ENCODE data around the gene MC1R.
A peak's percentile ranks its signal among the peaks of the same experiment; 100 is the strongest.

The MC1R gene

GRCh38 chr16:89895482-89896250, 23.0 kb upstream of the MC1R start:
- no peak for DNase-seq (ENCODE audit: low read depth in 2 of 2)

DNA sequence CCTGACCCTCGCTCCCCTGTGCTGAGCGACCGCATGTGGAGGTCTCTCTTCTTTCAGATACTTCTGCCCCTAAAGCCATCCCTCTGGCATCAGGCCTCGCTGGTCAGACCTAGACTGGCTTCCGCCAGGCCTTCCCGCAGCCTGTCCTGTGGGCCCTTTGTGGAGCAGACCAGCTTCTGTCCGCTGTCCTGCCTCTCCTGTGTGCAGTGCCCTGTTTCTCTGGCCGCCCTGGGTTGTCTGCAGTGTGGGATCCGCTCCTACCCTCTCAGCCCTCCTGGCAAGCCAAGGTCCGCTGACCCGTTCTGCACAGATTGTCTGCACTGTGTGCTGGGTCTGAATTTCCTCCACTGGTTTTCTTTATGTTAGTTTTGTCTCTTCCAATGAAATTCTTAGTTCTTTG, 21.5 kb upstream of the MC1R start:
- DNase-seq (ENCODE audit: low read depth in 2 of 2) = no peak

- no peak for DNase-seq (ENCODE audit: low read depth in 2 of 2)
Observed at GRCh38 chr16:89898201-89898967, 20.3 kb upstream of the MC1R start.

- no peak for DNase-seq (ENCODE audit: low read depth in 2 of 2)
Observed at GRCh38 chr16:89899879-89900481, 18.7 kb upstream of the MC1R start.

DNA sequence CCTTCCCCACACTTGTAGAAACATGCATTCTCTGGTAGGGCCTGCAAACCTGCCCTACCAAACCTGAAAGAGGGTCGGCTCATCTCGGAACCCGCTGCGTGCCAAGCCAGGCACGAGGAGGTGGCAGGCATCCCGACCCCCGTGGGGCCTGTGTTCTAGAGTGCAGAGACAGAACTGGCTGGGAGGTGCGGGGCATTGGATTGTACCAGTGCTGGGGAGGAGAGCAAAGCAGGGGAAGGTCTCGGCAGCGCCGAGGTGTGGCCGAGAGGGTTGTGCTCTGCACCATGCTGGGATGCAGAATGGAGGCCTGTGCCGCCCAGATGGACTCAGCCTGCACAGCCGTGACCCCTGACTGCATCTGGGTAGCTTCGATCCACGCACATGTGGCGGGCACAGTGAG, 17.8 kb upstream of the MC1R start:
- no peak for DNase-seq (ENCODE audit: low read depth in 2 of 2)

DNA sequence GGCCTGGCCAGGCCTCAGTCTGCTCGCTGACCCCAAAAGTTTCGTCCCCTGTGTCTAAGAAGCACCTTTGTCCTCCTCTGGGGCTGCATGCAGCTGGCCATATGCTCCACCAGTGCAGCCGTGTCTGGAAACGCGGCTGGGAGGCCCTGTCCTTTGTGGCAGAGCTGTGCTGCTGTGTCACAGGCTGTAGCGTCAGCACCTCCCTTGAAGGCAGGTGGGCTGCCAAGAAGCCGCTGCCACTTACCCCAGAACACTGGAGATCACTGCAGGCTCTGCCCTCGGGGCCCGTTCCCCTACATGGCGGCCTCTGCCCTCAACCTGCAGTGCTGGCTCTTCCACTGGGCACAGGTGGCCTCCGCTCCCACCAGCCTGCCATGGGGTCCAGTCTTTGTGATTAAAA, 15.7 kb upstream of the MC1R start:
- DNase-seq (ENCODE audit: low read depth in 2 of 2) = no peak

DNA sequence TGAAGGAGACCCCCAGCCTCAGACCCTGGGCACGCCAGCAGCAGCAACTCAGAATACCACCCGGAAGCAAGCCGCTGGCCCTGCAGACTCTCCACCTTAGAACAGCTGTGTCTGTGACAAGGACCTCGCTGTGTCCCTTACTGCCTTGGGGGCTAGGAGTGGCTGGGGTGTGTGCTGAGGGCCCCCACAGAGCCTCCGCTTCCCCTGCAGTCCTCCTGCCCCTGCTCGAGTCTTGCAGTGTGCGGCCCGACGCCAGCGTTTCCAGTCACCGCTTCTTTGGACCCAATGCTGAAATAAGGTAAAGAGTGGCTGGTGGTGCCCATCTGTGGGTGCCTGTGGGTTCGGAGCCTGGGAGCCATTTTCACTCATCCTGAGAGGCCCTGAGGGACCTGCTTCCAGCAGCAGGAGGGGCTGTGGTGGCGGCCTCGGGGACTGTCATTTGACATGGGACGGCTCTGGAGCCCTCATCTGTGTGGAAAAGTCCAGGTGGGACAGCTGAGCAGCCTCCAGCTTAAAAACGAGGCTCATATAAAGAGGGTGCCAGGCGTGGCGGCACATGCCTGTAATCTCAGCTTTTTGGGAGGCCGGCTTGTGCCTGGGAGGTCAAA, 14.7 kb upstream of the MC1R start:
- no peak for DNase-seq (ENCODE audit: low read depth in 2 of 2)

- no peak for DNase-seq (ENCODE audit: low read depth in 2 of 2)
Observed at GRCh38 chr16:89904606-89905510, 13.8 kb upstream of the MC1R start.

- DNase-seq (ENCODE audit: low read depth in 2 of 2) = no peak
Observed at GRCh38 chr16:89905511-89906139, 13.0 kb upstream of the MC1R start.

GRCh38 chr16:89906140-89907025, 12.3 kb upstream of the MC1R start:
- no peak for DNase-seq (ENCODE audit: low read depth in 2 of 2)

DNA sequence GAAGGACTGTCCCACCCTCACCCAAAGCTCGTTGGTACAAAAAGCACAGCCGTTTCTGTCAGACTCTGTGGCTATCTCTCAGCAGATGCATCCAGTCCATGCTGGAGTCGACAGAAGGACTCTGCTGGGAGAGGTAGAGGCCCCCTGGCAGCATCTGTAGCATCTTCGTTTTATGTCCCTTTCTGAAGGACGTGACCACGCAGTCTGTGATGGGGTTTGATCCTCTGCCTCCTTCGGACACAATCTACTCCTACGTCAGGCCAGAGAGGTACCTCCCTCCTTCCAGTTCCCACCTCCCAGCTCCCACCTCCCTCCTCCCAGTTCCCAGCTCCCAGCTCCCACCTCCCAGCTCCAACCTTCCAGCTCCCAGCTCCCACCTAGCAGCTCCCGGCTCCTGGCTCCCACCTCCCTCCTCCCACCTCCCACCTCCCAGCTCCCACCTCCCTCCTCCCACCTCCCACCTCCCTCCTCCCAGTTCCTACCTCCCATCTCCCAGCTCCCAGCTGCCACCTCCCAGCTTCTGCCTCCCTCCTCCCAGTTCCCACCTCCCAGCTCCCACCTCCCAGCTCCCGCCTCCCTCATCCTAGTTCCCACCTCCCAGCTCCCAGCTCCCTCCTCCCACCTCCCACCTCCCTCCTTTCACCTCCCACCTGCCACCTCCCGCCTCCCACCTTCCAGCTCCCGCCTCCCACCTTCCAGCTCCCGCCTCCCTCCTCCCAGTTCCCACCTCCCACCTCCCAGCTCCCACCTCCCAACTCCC, 11.4 kb upstream of the MC1R start:
- no peak for DNase-seq (ENCODE audit: low read depth in 2 of 2)

DNA sequence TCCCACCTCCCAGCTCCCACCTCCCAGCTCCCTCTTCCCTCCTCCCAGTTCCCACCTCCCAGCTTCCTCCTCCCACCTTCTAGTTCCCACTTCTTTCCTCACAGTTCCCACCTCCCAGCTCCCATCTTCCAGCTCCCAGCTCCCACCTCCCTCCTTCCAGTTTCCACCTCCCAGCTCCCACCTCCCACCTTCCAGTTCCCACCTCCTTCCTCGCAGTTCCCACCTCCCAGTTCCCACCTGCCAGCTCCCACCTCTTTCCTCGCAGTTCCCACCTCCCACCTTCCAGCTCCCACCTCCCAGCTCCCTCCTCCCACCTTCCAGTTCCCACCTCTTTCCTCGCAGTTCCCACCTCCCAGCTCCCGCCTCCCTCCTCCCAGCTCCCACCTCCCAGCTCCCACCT, 10.4 kb upstream of the MC1R start:
- DNase-seq (ENCODE audit: low read depth in 2 of 2) = no peak

DNA sequence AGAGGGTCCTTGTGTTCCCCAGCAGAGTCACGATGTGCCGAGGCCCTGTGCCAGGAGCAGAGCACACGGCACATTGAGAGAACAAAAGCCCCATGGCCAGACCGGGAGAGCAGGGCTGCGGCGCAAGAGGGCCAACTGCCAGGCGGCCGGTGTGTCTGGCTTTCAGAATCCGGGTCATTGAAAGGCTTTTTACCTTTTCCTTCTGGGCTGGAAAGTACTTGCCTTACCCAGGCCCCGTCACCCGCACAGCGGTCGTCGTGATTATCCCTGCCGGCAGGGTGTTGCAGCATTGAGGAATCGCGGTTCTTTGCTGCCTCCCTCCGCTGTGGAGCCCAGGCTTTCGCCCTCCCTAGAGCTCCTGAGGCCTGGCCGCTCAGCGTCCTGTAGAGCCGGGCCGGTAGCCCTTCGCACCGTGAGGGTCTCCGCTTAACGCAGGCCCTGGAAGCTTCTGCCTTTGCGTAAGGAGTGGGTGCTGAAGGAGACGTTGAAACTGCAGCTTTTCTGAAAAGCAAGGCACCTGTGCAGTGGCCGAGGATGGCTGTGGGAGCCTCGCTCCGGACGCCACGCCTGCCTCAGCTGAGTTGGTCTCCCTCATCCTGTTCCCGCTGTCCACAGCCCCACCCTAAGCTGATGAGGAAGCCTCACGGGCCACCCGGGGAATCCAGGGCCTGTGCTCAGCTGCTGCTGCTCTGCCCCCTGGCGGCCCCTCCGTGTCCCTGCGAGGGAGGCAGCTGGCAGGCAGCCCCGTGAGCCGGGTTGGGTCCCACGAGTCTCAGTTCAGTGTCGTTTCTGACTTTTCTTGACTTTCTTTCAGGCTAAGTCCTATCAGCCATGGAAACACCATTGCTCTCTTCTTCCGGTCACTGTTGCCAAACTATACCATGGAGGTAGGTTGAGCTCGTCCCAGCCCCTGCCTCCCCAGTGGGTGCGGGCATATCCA, 8.6 kb upstream of the MC1R start:
- DNase-seq (ENCODE audit: low read depth in 2 of 2) = peak; percentile 24 to 41

- no peak for DNase-seq (ENCODE audit: low read depth in 2 of 2)
Observed at GRCh38 chr16:89910717-89911354, 7.8 kb upstream of the MC1R start.

GRCh38 chr16:89911375-89911774, 7.3 kb upstream of the MC1R start:
- DNase-seq (ENCODE audit: low read depth in 2 of 2) = no peak

- no peak for DNase-seq (ENCODE audit: low read depth in 2 of 2)
Observed at GRCh38 chr16:89912143-89912542, 6.5 kb upstream of the MC1R start.

DNA sequence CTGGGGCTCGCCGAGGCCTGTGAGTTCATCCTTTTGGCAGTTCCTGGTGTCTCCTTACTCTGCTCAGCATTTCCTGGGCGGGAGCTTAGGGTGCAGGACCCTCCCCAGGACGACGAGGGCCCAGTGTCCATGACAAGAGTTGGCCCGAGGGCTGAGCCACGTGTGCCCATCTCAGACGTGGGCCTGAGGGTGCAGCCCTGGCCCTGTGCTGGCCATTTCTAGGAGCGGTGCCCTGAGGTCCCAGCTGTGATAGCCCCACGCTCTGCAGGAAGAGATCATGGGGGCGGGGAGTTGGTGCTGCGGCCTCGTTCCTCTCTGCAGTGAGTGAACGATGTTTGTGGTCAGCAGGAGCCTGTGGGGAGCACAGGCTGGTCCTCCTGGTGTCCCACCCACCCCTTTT, 6.0 kb upstream of the MC1R start:
- DNase-seq (ENCODE audit: low read depth in 2 of 2) = no peak

Measured in stimulated activated CD8-positive, alpha-beta memory T cell treated with anti-CD3 and anti-CD28 coated beads, Interleukin-15, amount 100 ng/mL, for 4 hours (primary cell).